Stimulated activated CD8-positive, alpha-beta memory T cell treated with anti-CD3 and anti-CD28 coated beads, Interleukin-7, amount 100 ng/mL, for 24 hours (primary cell): ENCODE results near the gene INTU.

Source experiments
- DNase-seq: peaks from one replicate; pipeline ENCODE4 v3.0.0-alpha.2; 2020; ENCODE audit warnings: low read depth

Gene INTU

DNA sequence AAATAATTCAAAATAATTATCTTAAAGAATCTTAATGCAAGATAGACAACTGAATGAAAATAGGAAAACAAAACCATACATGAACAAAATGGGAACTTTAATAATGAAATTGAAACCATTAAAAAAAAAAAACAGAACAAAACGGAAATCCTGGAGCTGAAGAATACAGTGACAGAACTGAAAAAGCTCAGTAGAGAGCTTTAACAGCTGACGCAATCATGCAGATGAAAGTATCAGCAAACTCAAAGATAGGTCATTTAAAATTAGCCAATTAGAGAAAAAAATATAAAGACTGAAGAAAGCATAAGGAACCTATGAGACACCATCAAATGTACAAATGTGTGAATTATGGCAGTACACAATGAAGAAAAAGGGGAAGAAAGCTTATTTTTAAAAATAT lies 116.2 kb downstream of the INTU start:
- DNase-seq: no peak

DNA sequence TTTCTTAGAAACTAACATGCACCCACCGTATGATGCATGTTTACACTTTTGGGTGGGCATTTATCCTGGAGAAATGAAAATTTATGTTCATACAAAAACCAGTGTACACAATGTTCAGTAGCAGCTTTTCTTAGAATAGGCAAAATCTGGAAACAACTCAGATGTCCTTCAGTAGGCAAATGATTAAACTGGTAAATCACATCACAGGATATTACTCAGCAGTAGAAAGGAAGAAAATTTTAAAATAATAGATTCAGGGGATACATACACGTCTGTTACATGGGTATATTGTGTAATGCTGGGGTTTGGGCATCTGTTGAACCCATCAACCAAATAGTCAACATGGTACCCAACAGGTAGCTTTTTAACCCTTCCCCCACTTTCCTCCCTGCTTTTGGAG lies 124.1 kb downstream of the INTU start:
- DNase-seq: no peak

DNA sequence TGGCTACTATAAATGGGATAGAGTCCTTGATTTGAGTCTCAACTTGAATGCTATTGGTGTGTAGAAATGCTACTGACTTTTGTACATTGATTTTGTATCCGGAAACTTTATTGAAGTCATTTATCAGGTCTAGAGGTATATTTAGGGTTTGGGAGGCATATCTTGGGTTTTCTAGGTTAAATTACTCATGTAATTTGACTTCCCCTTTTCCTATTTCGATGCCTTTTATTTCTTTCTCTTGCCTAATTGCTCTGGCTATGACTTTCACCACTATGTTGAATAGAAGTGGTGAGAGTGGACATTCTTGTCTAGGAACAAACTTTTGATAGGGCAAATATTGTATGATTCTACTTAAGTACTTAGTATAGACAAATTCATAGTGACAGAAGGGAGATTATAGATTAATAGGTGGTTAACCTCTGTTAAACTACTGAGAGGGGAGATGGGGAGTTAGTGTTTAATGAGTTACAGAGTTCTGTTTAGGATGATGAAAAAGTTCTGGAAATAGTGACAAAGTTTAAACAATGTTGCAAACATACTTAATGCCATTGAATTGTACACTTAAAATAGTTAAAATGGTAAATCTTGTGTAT lies 126.6 kb downstream of the INTU start:
- DNase-seq: no peak

DNA sequence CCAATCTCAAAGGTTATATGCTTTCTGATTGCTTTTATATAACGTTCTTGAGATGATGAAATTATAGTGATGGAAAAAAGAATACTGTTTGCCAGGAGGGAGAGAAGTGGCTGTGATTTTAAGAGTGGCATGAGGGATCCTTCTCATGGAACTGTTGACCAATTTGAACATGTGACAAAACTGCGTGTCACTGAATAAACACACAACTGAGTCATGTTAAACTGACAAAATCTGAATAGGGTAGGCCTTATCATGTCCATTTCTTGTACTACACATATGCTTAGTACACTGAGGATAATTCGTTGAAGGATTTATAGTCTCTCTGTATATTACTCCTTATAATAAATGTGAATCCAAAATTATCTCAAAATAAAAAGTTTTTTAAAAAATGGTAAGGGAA lies 127.1 kb downstream of the INTU start:
- DNase-seq: no peak

DNA sequence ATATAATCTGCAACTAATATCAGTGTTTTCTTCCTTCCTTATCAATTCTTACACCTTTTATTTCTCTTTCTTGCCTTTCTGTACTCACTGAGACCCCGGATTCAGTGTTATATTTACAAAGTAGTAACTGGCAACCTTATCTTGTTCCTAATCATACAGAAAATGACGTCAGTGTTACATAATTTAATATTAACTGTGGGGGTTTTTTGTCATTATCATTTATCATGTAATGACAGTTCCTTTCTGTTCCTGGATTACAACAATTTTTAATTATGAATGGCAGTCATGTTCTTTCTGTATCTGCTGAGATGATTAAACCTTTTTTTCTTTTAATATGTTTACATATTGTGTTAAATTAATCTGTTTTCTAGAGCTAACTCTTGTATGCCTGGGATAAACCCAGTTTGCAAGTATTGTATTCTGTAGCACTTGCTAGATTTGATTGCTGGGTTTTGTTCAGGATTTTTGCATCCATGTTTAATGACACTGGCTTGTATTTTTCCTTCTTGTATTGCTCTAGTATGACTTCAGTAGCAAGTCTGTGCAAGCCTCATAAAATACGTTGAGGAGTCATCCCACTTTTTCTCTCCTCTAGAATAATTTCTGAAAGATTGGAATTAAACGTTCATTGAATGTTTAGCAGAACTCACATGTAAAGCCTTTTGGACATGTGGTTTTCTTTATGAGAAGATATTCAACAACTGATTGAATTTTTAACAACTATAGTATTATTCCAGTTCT lies 138.9 kb downstream of the INTU start:
- no peak for DNase-seq

DNA sequence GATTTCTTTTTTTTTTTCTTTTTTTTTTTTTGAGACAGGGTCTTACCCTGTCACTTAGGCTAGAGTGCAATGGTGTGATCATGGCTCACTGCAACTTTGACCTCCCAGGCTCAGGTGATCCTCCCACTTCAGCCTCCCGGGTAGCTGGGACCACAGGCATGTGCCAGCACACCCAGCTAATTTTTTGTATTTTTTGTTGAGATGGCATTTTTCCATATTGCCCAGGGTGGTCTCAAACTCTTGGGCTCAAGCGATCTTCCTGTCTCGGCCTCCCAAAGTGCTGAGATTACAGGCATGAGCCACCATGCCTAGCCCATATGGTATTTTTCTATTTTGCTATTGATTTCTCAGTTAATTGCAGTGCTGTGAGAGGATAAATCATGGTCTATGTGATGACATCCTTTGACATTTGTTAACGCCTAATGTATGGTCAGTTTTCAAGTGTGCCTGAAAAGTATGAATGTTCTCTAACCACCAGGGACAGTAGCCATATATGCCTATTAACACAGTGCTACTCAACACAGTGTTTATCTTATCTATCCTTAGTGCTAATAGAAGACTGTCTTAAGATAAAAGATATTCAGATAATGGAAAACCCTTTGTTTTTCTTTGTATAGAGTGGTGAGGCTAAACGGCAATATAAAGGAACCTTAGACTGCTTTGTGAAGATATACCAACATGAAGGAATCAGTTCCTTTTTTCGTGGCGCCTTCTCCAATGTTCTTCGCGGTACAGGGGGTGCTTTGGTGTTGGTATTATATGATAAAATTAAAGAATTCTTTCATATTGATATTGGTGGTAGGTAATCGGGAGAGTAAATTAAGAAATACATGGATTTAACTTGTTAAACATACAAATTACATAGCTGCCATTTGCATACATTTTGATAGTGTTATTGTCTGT lies 140.3 kb downstream of the INTU start:
- no peak for DNase-seq

DNA sequence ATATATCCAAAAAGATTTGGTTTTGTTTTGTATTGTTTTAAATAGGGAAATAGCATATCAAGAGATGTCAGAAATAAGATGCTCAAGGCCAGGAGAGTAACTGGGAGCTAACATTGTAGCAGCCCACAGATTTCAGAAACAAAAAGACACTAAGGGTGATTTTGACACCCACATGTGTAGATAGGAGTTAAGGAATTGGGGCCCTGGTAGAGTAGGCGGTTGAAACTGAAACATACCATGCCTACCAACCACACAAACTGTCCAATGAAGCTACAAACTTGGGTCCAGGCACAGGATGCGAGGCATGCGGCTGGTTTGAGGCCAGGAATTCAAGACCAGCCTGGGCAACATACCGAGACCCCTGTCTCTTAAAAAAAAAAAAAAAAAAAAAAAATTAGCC lies 143.1 kb downstream of the INTU start:
- DNase-seq: no peak
